ENCODE measurements around the gene RALGDS. TPM values are rescaled to one million over a fixed set of nuclear protein-coding genes. Genes with fewer than 3 reads are reported as not detected.
"Not testable (repeated sequence)": the region's sequence is repeated elsewhere in the genome, so short reads cannot be mapped to it uniquely, and the experiment has no call there.

RALGDS gene
- polyA plus RNA-seq, 4 donors: 32.2 to 47.1 (median 33.5) TPM

- not testable (repeated sequence) for DNase-seq (ENCODE audit: low read depth in 4 of 4, low spot score in 2 of 4)
Measured at GRCh38 chr9:133094351-133094750, 26.7 kb downstream of the RALGDS start.

- no peak for DNase-seq (ENCODE audit: low read depth in 4 of 4, low spot score in 2 of 4)
Measured at GRCh38 chr9:133090752-133091385, 30.2 kb downstream of the RALGDS start.

GRCh38 chr9:133090187-133090586, 30.9 kb downstream of the RALGDS start:
- DNase-seq (ENCODE audit: low read depth in 4 of 4, low spot score in 2 of 4): no peak

- DNase-seq (ENCODE audit: low read depth in 4 of 4, low spot score in 2 of 4): no peak
Measured at GRCh38 chr9:133089271-133089671, 31.8 kb downstream of the RALGDS start.

- no peak for DNase-seq (ENCODE audit: low read depth in 4 of 4, low spot score in 2 of 4)
Measured at GRCh38 chr9:133088756-133089155, 32.3 kb downstream of the RALGDS start.

GRCh38 chr9:133088146-133088750, 32.8 kb downstream of the RALGDS start:
- no peak for DNase-seq (ENCODE audit: low read depth in 4 of 4, low spot score in 2 of 4)

- DNase-seq (ENCODE audit: low read depth in 4 of 4, low spot score in 2 of 4): no peak
Measured at GRCh38 chr9:133087429-133088145, 33.5 kb downstream of the RALGDS start.

DNA sequence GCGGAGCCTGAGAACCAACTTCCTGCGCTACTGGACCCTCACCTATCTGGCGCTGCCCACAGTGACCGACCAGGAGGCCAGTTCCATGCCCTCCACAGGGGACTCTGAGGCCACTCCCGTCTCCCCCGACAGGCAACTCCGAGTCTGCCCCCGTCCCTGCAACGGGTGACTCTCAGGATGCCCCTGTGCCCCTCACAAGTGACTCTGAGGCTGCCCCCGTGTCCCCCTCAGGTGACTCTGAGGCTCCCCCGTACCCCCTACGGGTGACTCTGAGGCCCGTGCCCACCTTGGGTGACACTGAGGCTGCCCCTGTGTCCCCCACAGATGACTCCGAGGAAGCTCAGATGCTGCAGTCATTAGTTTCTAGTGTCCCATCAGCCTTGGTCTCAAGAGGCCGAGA, 34.1 kb downstream of the RALGDS start:
- DNase-seq (ENCODE audit: low read depth in 4 of 4, low spot score in 2 of 4): no peak

- DNase-seq (ENCODE audit: low read depth in 4 of 4, low spot score in 2 of 4): not testable (repeated sequence)
Measured at GRCh38 chr9:133086212-133086860, 34.7 kb downstream of the RALGDS start.

DNA sequence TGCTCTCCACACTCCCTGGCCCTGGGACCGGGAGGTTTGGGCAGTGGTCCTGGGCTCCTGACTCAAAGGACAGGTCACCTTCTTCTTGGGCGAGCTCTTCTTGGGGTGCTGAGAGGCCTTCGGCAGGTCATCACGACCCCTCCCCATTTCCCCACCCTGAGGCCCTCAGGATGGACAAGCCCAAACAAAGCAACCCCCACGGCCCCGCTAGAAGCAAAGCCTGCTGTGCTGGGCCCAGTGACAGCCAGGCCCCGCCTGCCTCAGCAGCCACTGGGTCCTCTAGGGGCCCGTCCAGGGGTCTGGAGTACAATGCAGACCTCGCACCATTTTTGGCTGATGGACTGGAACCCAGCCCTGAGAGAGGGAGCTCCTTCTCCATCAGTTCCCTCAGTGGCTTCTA, 37.4 kb downstream of the RALGDS start:
- not testable (repeated sequence) for DNase-seq (ENCODE audit: low read depth in 4 of 4, low spot score in 2 of 4)

DNA sequence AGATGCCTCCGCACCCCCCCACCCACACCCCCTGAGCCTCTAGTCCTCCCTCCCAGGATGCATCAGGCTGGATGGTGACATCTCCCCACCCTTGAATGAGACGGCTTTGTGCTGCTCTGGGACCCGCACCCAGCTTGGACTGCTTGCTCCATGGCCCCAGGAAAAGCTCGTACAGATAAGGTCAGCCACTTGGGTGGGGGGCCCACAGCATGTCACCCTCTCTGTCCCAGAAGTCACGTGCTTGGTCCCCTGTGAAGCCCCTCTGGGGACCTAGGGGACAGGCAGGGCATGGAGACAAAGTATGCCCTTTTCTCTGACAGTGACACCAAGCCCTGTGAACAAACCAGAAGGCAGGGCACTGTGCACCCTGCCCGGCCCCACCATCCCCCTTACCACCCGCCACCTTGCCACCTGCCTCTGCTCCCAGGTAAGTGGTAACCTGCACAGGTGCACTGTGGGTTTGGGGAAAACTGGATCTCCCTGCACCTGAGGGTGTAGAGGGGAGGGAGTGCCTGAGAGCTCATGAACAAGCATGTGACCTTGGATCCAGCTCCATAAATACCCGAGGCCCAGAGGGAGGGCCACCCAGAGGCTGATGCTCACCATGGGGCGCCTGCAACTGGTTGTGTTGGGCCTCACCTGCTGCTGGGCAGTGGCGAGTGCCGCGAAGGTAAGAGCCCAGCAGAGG, 38.9 kb downstream of the RALGDS start:
- not testable (repeated sequence) for DNase-seq (ENCODE audit: low read depth in 4 of 4, low spot score in 2 of 4)

DNA sequence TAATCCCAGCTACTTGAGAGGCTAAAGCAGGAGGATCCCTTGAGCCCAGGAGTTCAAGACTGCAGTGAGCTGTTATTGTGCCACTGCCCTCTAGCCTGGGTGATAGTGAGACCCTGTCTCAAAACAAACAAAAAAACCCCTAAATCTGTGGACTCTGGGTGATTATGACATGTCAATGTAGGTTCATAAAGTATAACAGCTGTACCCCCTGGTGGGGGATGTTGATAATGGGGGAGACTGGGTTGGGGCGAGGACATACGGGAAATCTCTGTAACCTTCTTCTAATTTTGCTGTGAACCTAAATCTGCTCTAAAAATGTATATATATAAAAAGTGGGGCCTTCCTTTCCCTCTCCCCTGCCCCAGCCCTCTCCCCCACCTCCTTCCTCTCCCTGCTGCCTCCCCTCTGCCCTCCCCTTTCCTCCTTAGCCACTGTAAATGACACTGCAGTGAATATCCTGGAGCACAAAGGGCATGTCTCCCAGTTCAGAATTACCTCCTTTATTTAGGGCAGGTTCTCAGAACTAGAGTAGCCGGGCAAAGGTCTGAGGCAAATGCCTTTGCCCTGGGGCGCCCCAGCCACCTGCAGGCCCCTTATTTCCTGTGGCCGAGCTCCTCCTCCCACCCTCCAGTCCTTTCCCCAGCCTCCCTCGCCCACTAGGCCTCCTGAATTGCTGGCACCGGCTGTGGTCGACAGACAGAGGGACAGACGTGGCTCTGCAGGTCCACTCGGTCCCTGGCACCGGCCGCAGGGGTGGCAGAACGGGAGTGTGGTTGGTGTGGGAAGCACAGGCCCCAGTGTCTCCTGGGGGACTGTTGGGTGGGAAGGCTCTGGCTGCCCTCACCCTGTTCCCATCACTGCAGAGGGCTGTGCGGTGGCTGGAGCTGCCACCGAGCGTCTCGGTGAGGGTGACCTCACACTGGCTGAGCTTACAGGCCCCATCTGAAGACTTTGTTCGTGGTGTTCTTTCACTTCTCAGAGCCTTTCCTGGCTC, 40.0 kb downstream of the RALGDS start:
- not testable (repeated sequence) for DNase-seq (ENCODE audit: low read depth in 4 of 4, low spot score in 2 of 4)

GRCh38 chr9:133080161-133080560, 40.9 kb downstream of the RALGDS start:
- no peak for DNase-seq (ENCODE audit: low read depth in 4 of 4, low spot score in 2 of 4)

GRCh38 chr9:133078486-133078885, 42.6 kb downstream of the RALGDS start:
- no peak for DNase-seq (ENCODE audit: low read depth in 4 of 4, low spot score in 2 of 4)

DNA sequence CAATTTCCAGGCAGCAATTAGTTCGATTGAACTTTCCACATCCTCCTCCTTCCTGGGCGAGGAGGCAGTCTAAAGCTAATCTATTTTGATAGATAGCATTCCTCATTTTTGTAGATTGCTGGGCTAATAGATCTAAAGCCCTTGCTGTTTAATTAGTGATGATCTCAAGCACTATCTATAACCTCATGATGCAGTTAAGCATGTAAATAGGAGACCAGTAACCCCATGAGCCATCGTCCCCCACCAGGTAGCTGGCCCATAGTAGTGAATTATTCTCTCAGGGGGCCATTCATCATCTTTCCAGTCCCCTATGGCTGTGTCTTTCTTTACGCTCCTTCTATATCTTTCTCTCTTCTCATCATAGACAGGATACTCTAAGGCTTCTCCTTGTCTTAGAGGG, 44.3 kb downstream of the RALGDS start:
- DNase-seq (ENCODE audit: low read depth in 4 of 4, low spot score in 2 of 4): no peak

- no peak for DNase-seq (ENCODE audit: low read depth in 4 of 4, low spot score in 2 of 4)
Measured at GRCh38 chr9:133075925-133076630, 45.0 kb downstream of the RALGDS start.

DNA sequence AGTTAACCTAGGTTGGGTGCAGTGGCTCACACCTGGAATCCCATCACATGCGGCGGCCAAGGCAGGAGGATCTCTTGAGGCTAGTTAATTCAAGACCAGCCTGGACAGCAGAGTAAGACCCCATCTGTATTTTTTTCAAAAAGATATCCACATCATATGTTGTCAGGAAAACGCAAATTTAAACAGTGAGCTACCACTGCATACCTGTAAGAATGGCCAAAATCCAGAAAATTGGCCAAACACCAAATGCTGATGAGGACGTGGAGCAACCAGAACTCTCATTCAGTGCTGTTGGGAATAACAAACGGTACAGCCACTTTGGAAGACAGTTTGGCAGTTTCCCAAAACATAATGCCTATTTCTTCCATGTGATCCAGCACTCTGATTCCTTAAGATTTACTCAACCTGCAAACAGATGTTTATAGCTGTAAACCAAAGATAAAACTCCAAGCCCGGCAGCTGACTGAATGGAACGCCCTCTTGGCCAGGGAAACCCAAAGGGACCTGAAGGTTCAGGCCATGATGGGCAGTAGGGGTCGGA, 46.9 kb downstream of the RALGDS start:
- DNase-seq (ENCODE audit: low read depth in 4 of 4, low spot score in 2 of 4): no peak

DNA sequence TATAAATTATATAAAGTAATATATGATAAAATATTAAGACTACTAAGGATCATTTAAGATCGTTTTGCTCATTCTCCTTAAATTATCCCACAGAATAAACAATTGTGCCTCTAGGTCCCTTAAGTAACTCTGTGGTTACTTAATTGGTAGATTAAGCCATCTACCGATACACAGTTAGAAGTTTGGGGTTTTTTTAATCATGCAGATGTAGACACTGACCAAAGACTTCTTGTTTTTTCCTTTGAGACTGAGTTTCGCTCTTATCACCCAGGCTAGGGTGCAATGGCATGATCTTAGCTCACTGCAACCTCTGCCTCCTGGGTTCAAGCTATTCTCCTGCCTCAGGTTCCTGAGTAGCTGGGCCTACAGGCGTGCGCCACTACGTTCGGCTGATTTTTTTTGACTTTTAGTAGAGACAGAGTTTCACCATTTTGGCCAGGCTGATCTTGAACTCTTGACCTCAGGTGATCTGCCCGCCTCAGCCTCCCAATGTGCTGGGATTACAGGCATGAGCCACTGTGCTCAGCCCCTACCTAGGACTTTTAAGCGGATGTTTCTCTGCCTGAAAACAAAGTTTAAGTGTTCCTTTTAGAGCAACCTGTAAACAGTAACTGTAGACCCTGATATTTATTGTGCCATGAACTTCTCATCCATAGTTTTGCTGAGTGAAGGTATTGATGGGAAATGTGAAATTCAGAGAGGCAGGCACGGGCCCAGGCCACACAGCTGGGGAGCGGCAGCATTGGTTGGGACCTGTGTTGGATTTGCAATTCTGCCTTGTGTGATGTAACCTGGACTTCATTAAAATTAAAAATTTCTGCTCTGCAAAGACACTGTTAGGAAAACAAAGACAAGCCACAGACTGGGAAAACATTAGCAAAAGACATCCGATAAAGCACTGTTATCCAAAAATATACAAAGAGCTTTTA, 47.7 kb downstream of the RALGDS start:
- DNase-seq (ENCODE audit: low read depth in 4 of 4, low spot score in 2 of 4): no peak

Measured in left renal cortex interstitium (tissue), 4 donors.